Measurements from ENCODE around the gene SPOCK2. TPM values are rescaled to one million over a fixed set of nuclear protein-coding genes. Genes with fewer than 3 reads are reported as not detected.
A peak's percentile ranks its signal among the peaks of the same experiment; 100 is the strongest.

Gene SPOCK2
- total and polyA plus RNA-seq, 2 of the 13 experiments (the other 11 are each of a cell fraction or from before 2014, with no cell fraction given) = 8.6 to 30.6 TPM

DNA sequence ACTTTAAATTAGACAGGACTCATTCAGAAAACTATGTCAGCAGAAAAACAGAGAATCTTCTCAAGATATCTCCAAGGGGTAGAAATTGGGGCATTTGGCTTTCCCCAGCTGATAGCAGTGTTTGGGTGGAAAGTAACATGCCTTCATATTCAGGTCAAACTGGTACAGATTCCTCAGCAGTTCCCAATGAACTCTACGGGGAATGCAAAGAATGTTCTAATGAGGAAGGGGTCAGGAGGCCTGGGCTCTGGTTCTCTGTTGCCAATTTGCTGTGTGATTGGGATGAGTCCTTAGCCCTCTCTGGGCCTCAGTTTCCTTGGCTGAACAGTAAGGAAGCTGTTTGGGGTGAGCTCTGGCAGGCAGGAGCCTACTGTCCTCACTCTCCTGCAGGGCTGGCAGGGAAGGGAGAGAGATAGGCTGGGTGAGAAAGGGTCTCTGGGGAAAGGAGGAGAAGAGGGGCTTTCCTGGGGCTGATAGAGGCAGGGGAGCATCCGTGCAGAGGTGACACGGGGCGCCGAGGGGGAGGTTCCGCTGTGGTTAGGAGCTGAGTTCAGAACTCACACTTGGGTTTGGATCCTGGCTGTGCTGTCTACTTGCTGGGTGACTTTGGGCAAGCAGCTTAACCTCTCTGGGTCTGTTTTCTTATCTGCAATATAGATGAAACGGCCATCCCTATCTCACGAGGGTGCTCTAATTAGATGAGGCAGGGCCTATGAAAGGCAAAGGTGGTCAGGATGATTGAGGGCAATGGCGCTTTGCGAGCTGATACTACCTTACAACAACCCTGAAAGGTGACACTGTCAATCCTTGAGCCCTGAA, 45.1 kb downstream of the SPOCK2 start:
- H3K4me1 ChIP-seq (ENCODE audit: insufficient read depth, low read length) = peaks cover 81% of the 10 kb centered on the region
- H3K27me3 ChIP-seq (ENCODE audit: control insufficient read depth in 1 of 2, insufficient read depth in 2 of 2, low read length in 2 of 2) = no peaks in the 10 kb centered on the region
- POLR2A ChIA-PET = interaction anchor here (1.9 to 4.9 kb wide), 6 partner anchors 8 to 87 kb away, joined by 6 to 67 read pairs (median 12); partner anchors contain the start of gene CHST3

DNA sequence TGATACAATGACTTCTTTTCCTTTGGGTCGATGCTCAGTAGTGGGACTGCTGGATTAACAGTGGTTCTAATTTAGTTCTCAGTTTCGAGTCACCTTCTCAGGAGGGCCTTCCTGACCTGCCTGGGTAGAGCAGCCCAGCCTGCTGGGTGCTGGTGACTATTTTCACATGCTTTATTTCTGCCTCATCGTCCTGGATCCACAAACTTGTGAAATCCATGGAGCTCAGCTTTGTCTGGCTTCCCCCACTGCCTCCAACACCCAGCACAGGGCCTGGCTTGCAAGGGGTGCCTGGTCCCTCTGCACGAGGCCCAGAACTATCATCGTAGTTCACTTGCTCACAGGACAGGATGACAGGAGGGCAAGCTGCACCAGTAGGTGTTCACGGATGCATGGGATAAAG, 46.9 kb downstream of the SPOCK2 start:
- TF ChIP-seq KLF12 (CRISPR knock-in tag; IDR thresholded peaks at IDR 0.05; ENCODE audit: borderline replicate concordance) (no peak), ZNF687 (CRISPR knock-in tag; IDR thresholded peaks at IDR 0.05) (peak; percentile 28; the same call in 1 of the 2 replicates)
- Histone ChIP-seq H3K4me3 (replicated peaks in 1 of 3; ENCODE audit: insufficient read depth in 1 of 3, low read depth in 2 of 3, low read length in 3 of 3) (no peak overlapping the region), H3K27me3 (ENCODE audit: control insufficient read depth in 1 of 2, insufficient read depth in 2 of 2, low read length in 2 of 2) (no peaks in the 10 kb centered on the region), H3K4me1 (ENCODE audit: insufficient read depth, low read length) (peaks cover 93% of the 10 kb centered on the region), H3K27ac (ENCODE audit: extremely low read length, insufficient read depth, low read length) (no peak overlapping the region), H3K36me3 (replicated peaks in 1 of 2; ENCODE audit: control insufficient read depth in 1 of 2, insufficient read depth in 2 of 2, low read length in 2 of 2) (no peaks in the 10 kb centered on the region), H3K9ac (ENCODE audit: insufficient read depth, low read depth, low read length) (no peak overlapping the region), H3K79me2 (ENCODE audit: insufficient read depth, low read length) (no peaks in the 10 kb centered on the region), H2AFZ (ENCODE audit: low read length) (no peak overlapping the region), H3K9me3 (ENCODE audit: low read length) (no peaks in the 10 kb centered on the region), H3K4me2 (ENCODE audit: low read depth, low read length) (no peak overlapping the region), H4K20me1 (ENCODE audit: insufficient read depth, low read length) (no peaks in the 10 kb centered on the region)
- in situ Hi-C loops (cut with HindIII; ENCODE audit: extremely low pct_ligation_motif_present, low pct_unique_long_range_greater_than_20kb) = loop anchor here (25.0 kb wide), 1 partner anchor 704 kb away; no protein-coding TSS in a partner anchor
- FAIRE-seq (no peak), ATAC-seq (no peak), DNase-seq (ENCODE audit: low spot score) (no peak)
- ChIA-PET CTCF (ENCODE audit: low intra/inter-chr PET ratio, low total read pairs) (no interaction called here), POLR2A (interaction anchor here (4.9 kb wide), 1 partner anchor 10 kb away, joined by 67 read pairs; no protein-coding TSS in a partner anchor)
- intact Hi-C loops (cut with micrococcal nuclease; ENCODE audit: unreplicated experiment) = loop anchor here (10.0 kb wide), 1 partner anchor 207 kb away; no protein-coding TSS in a partner anchor
- WGBS (ENCODE audit: low lambda C conversion rate) = 85% methylated on average over 5 of the region's 6 CpGs
- BruUV-seq (replicated peaks) = no TSS peak

More for the DNA sequence above, 45.1 kb downstream of the SPOCK2 start:
- FAIRE-seq = no peak
- Histone ChIP-seq H3K27ac (ENCODE audit: extremely low read length, insufficient read depth, low read length) (no peak overlapping the region), H3K4me2 (ENCODE audit: low read depth, low read length) (no peak overlapping the region), H2AFZ (ENCODE audit: low read length) (no peak overlapping the region), H3K36me3 (replicated peaks in 1 of 2; ENCODE audit: control insufficient read depth in 1 of 2, insufficient read depth in 2 of 2, low read length in 2 of 2) (no peaks in the 10 kb centered on the region), H4K20me1 (ENCODE audit: insufficient read depth, low read length) (no peaks in the 10 kb centered on the region), H3K4me3 (replicated peaks in 1 of 3; ENCODE audit: insufficient read depth in 1 of 3, low read depth in 2 of 3, low read length in 3 of 3) (no peak overlapping the region), H3K9me3 (ENCODE audit: low read length) (no peaks in the 10 kb centered on the region), H3K9ac (ENCODE audit: insufficient read depth, low read depth, low read length) (no peak overlapping the region), H3K79me2 (ENCODE audit: insufficient read depth, low read length) (no peaks in the 10 kb centered on the region)
- TF ChIP-seq ZFP62 (CRISPR knock-in tag; IDR thresholded peaks at IDR 0.05) (no peak), ZNF768 (CRISPR knock-in tag; IDR thresholded peaks at IDR 0.05) (peak; percentile 97), TEAD3 (CRISPR knock-in tag; optimal IDR thresholded peaks at IDR 0.05; ENCODE audit: borderline replicate concordance) (peak; percentile 87), EP300 (IDR thresholded peaks at IDR 0.05; ENCODE audit: low read depth in 2 of 2, low read length in 2 of 2) (no peak), EP300 (CRISPR knock-in tag; IDR thresholded peaks at IDR 0.05; ENCODE audit: borderline replicate concordance) (no peak), ZMYM3 (CRISPR knock-in tag; IDR thresholded peaks at IDR 0.05) (peak; percentile 48)
- ATAC-seq = no peak
- CTCF ChIA-PET (ENCODE audit: low intra/inter-chr PET ratio, low total read pairs) = interaction anchor here (2.0 kb wide), 1 partner anchor 87 kb away, joined by 19 read pairs; no protein-coding TSS in a partner anchor
- in situ Hi-C loops (cut with HindIII; ENCODE audit: extremely low pct_ligation_motif_present, low pct_unique_long_range_greater_than_20kb) = loop anchor here (25.0 kb wide), 1 partner anchor 706 kb away; no protein-coding TSS in a partner anchor
- WGBS (ENCODE audit: low lambda C conversion rate) = 92% methylated on average over 10 of the region's 10 CpGs
- intact Hi-C loops (cut with micrococcal nuclease; ENCODE audit: unreplicated experiment) = loop anchor here (10.0 kb wide), 1 partner anchor 208 kb away; no protein-coding TSS in a partner anchor
- DNase-seq (ENCODE audit: low spot score) = no peak
- no TSS peak for BruUV-seq (replicated peaks)

Measured in HepG2 (cell line).